ENCODE data around the gene FRYL. TPM values are rescaled to one million over a fixed set of nuclear protein-coding genes. Genes with fewer than 3 reads are reported as not detected.

FRYL gene
- total RNA-seq, 1 experiment from 2014 or later: 29.9 TPM

DNA sequence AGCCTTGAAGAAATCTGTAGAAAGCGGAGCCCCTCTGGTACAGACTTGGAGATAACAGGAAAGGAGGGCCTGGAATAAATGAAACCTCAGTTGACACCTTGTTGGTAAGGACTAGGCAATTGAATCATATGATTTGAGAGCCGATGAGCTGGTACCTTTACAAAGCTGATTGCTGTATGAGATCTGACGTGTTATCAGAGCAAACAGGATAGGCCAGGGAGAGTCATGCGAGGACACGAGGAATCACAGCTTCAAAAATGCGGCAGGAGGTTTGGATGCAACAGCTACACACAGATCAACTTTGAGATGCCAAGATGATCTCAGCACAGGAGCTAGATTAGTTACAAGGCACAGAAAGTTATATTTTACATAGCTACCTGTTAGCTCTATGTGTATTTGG is 304.3 kb downstream of the FRYL start:
- no peak overlapping the region for H3K4me2 ChIP-seq (ENCODE audit: low read length)
- no peak for DNase-seq
- H3K9ac ChIP-seq (ENCODE audit: low read length): no peak overlapping the region
- H3K9me3 ChIP-seq (ENCODE audit: low read length): no peaks in the 10 kb centered on the region
- no peak overlapping the region for H2AFZ ChIP-seq (ENCODE audit: low read length)
- no peaks in the 10 kb centered on the region for H3K36me3 ChIP-seq (ENCODE audit: low read depth, low read length)
- TF ChIP-seq EZH2phosphoT487 (IDR thresholded peaks at IDR 0.05; ENCODE audit: borderline replicate concordance, low read length) (no peak), EZH2 (IDR thresholded peaks at IDR 0.05; ENCODE audit: low read length, unreplicated experiment) (no peak)
- TF ChIP-seq, protein P1, sequence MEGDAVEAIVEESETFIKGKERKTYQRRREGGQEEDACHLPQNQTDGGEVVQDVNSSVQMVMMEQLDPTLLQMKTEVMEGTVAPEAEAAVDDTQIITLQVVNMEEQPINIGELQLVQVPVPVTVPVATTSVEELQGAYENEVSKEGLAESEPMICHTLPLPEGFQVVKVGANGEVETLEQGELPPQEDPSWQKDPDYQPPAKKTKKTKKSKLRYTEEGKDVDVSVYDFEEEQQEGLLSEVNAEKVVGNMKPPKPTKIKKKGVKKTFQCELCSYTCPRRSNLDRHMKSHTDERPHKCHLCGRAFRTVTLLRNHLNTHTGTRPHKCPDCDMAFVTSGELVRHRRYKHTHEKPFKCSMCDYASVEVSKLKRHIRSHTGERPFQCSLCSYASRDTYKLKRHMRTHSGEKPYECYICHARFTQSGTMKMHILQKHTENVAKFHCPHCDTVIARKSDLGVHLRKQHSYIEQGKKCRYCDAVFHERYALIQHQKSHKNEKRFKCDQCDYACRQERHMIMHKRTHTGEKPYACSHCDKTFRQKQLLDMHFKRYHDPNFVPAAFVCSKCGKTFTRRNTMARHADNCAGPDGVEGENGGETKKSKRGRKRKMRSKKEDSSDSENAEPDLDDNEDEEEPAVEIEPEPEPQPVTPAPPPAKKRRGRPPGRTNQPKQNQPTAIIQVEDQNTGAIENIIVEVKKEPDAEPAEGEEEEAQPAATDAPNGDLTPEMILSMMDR (conservative IDR thresholded peaks at IDR 0.05; ENCODE audit: low read depth, low read length): no peak
- no peak for ATAC-seq
- no peaks in the 10 kb centered on the region for H3K79me2 ChIP-seq (ENCODE audit: low read length)
- no peaks in the 10 kb centered on the region for H3F3A ChIP-seq (ENCODE audit: low read length, unreplicated experiment)
- H3K27ac ChIP-seq (ENCODE audit: low read length): no peak overlapping the region
- H3K27me3 ChIP-seq (ENCODE audit: low read length): no peaks in the 10 kb centered on the region
- intact Hi-C loops (cut with micrococcal nuclease): no loop called here
- H3K4me1 ChIP-seq (ENCODE audit: insufficient read depth, low read length): no peaks in the 10 kb centered on the region
- CTCF ChIA-PET: no interaction called here
- H4K20me1 ChIP-seq (ENCODE audit: low read length): no peaks in the 10 kb centered on the region
- BruUV-seq (replicated peaks): no TSS peak
- POLR2A ChIA-PET (ENCODE audit: unreplicated experiment): no interaction called here
- H3K9me2 ChIP-seq (replicated peaks; ENCODE audit: low read length): no peaks in the 10 kb centered on the region
- no peak overlapping the region for H3K4me3 ChIP-seq (ENCODE audit: low read length)

DNA sequence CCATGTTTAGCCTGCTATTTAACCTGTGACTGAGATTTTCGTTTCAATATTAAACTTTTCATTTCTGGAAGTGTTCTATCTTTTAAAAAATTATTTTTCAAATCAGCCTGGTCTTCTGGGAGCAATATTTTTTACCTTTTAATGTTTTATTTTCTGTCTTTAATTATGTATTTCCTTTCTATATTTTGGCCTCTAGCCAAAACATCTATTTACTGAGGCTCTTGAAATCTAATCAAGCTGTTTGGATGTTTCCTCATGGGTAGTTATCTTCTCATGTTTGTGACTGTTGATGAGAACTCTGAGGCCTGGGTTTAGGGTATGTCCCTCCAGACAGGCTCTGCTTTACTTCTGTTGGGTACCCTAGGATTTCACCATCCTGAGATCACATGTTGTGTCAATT is 307.3 kb downstream of the FRYL start:
- intact Hi-C loops (cut with micrococcal nuclease): no loop called here
- no peaks in the 10 kb centered on the region for H3K9me3 ChIP-seq (ENCODE audit: low read length)
- H2AFZ ChIP-seq (ENCODE audit: low read length): no peak overlapping the region
- H3K9ac ChIP-seq (ENCODE audit: low read length): no peak overlapping the region
- H3K4me1 ChIP-seq (ENCODE audit: insufficient read depth, low read length): no peaks in the 10 kb centered on the region
- no peaks in the 10 kb centered on the region for H4K20me1 ChIP-seq (ENCODE audit: low read length)
- CTCF ChIA-PET: no interaction called here
- H3K79me2 ChIP-seq (ENCODE audit: low read length): no peaks in the 10 kb centered on the region
- TF ChIP-seq EZH2 (IDR thresholded peaks at IDR 0.05; ENCODE audit: low read length, unreplicated experiment): no peak
- TF ChIP-seq, protein P1 (conservative IDR thresholded peaks at IDR 0.05; ENCODE audit: low read depth, low read length): no peak
- TF ChIP-seq EZH2phosphoT487 (IDR thresholded peaks at IDR 0.05; ENCODE audit: borderline replicate concordance, low read length): no peak
- ATAC-seq (no peak), DNase-seq (no peak)
- BruUV-seq (replicated peaks): no TSS peak
- no peak overlapping the region for H3K27ac ChIP-seq (ENCODE audit: low read length)
- no peak overlapping the region for H3K4me2 ChIP-seq (ENCODE audit: low read length)
- H3K36me3 ChIP-seq (ENCODE audit: low read depth, low read length): no peaks in the 10 kb centered on the region
- POLR2A ChIA-PET (ENCODE audit: unreplicated experiment): no interaction called here
- H3F3A ChIP-seq (ENCODE audit: low read length, unreplicated experiment): no peaks in the 10 kb centered on the region
- no peaks in the 10 kb centered on the region for H3K9me2 ChIP-seq (replicated peaks; ENCODE audit: low read length)
- no peaks in the 10 kb centered on the region for H3K27me3 ChIP-seq (ENCODE audit: low read length)
- no peak overlapping the region for H3K4me3 ChIP-seq (ENCODE audit: low read length)

DNA sequence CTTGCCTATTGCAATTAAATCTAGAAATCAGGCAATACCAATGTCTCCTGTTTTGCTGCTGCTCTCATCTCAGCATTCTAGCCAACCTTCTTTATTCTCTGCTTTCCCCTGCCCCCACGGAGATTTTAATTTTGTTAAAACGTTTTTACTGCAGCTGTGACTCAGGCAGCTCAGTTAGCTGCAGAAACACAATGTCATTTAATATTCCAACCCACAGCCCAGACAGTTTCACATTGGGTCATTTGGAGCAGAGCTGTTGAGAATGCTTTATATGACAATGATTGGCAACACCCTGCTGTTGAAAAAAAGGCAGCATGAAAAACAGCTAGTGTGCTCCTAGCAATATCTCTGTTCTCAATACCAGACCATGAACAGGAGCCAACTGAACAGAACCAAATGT is 309.5 kb downstream of the FRYL start:
- ATAC-seq (no peak), DNase-seq (no peak)
- H3K36me3 ChIP-seq (ENCODE audit: low read depth, low read length): no peaks in the 10 kb centered on the region
- H3K27me3 ChIP-seq (ENCODE audit: low read length): no peaks in the 10 kb centered on the region
- no peaks in the 10 kb centered on the region for H3K9me2 ChIP-seq (replicated peaks; ENCODE audit: low read length)
- ChIA-PET POLR2A (ENCODE audit: unreplicated experiment) (no interaction called here), CTCF (no interaction called here)
- H3K27ac ChIP-seq (ENCODE audit: low read length): no peak overlapping the region
- no peaks in the 10 kb centered on the region for H3K4me1 ChIP-seq (ENCODE audit: insufficient read depth, low read length)
- H3F3A ChIP-seq (ENCODE audit: low read length, unreplicated experiment): no peaks in the 10 kb centered on the region
- H2AFZ ChIP-seq (ENCODE audit: low read length): no peak overlapping the region
- no peaks in the 10 kb centered on the region for H3K79me2 ChIP-seq (ENCODE audit: low read length)
- intact Hi-C loops (cut with micrococcal nuclease): no loop called here
- H3K9me3 ChIP-seq (ENCODE audit: low read length): no peaks in the 10 kb centered on the region
- no TSS peak for BruUV-seq (replicated peaks)
- no peak overlapping the region for H3K4me2 ChIP-seq (ENCODE audit: low read length)
- H4K20me1 ChIP-seq (ENCODE audit: low read length): no peaks in the 10 kb centered on the region
- H3K4me3 ChIP-seq (ENCODE audit: low read length): no peak overlapping the region
- no peak overlapping the region for H3K9ac ChIP-seq (ENCODE audit: low read length)
- TF ChIP-seq EZH2 (IDR thresholded peaks at IDR 0.05; ENCODE audit: low read length, unreplicated experiment): no peak
- no peak for TF ChIP-seq EZH2phosphoT487 (IDR thresholded peaks at IDR 0.05; ENCODE audit: borderline replicate concordance, low read length)
- TF ChIP-seq, protein P1 (conservative IDR thresholded peaks at IDR 0.05; ENCODE audit: low read depth, low read length): no peak

All from PC-3 (cell line).